Measurements from ENCODE around the gene AMPH.

Gene AMPH

GRCh38 chr7:38630720-38631673 lies at the start of gene AMPH:
Gene AMPH, minus strand, starts transcription at chr7:38631373. Its CDS starts 22 bp downstream, at chr7:38631351.
- no peak for DNase-seq (ENCODE audit: low read depth)

DNA sequence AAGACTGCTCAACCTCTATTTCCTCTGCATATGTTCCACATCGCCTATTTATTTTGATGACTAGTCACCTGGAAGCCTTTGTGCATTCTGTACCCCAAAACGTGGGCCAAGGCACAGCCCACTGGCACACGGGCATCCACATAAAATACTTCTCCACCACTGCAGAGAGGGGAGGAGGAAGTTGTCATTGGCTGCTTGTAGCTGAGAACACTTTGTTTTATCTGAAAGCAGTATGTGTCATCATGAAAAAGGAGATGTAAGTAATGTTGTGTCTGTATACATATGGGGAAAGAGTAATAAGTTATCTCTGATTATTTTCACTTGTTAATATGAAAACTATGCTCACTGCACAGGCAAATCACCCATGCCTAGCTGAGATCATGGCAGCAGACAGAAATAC lies 48.2 kb upstream of the AMPH start:
- DNase-seq (ENCODE audit: low read depth): no peak

DNA sequence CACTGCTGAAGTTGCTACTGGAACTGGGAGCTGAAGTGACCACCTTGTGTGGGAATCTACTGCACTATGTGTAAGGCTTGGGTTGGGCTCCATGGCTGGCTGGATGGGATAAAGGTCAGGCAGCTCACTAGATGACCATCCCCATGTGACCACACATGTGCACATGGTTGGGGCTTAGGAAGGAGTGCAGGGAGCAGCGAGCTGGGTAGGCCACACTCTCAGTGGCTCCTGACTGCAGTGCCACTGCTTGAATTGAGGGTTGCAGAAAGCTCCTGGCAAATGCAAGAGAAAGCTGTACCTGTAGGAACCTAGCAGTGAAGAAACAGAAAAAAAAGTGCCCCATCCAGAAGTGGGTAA lies 47.5 kb upstream of the AMPH start:
- no peak for DNase-seq (ENCODE audit: low read depth)

- no peak for DNase-seq (ENCODE audit: low read depth)
These were observed 47.0 kb upstream of the AMPH start for GRCh38 chr7:38677981-38678697.

DNA sequence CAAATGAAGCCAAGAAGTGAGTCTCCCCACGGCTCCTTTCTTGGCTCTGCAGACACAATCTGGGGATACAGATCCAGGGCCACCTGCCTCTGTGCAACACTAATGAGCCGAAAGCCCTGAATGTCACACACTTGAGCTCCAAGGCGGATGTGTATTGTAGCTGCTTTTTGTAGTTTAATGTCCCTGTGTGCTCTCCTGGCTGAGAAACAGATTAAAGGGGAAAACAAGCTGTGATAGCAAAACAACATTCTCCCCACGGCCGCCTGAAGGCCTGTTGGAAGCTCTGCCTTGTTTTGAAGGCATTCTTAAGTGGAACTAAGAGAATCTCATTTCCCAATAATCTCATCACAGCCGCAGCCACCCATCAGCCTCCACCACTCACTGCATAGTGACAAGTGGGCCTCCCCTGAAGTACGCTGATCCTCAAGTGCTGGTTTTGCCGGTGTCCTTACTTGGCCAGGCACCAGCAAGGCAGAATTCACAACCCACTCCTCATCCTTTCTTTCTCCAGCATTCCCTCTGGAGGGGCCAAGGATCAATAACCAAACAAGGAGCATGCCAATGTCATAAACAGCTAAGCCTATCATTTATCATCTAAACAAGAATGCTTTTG lies 44.4 kb upstream of the AMPH start:
- no peak for DNase-seq (ENCODE audit: low read depth)

GRCh38 chr7:38674513-38674912 lies 43.3 kb upstream of the AMPH start:
- no peak for DNase-seq (ENCODE audit: low read depth)

DNA sequence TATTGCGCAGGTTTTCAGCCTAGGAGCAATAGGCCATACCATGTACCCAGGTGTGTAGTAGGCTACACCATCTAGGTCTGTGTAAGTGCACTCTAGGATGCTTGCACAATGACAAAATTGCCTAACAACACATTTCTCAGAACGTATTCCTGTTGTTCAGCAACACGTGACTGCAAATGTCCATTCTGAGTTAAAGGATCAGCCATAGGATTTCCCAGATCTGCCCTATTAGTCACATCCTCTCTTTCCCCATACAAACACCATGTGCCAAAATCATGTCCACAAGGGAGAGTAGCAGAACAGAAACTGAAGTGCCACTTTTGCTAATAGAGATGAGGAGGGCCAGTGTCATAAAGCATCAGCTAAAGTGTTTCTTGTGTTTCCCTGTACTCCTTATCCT lies 42.6 kb upstream of the AMPH start:
- peak; percentile 74 for DNase-seq (ENCODE audit: low read depth)

- DNase-seq (ENCODE audit: low read depth): no peak
These were observed 41.0 kb upstream of the AMPH start for GRCh38 chr7:38671911-38672905.

DNA sequence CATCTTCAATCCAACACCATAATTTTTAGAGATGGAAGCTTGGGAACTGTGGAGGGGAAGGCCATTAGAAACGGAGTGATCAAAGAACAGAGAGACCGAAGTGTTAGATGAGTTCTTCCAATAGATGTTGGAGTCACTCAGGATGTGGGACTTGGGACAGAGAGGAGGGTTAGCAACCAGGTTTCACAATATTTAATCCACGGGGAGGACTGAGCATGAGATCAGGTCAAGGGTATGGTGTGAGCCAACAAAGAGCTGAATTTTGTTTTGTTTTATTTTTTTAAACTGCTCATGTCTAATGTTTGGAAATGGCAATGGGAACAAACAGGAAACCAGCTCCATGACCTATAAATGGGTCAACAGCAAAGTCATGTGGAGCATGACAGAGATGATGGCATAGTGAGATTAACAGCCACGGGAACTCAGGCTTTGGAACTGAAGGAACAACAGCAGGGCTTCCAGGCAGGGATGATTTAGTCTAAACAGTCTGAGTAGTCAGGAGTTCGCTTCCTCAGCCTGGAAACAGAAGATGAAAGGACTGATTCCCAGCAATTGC lies 38.9 kb upstream of the AMPH start:
- no peak for DNase-seq (ENCODE audit: low read depth)

DNA sequence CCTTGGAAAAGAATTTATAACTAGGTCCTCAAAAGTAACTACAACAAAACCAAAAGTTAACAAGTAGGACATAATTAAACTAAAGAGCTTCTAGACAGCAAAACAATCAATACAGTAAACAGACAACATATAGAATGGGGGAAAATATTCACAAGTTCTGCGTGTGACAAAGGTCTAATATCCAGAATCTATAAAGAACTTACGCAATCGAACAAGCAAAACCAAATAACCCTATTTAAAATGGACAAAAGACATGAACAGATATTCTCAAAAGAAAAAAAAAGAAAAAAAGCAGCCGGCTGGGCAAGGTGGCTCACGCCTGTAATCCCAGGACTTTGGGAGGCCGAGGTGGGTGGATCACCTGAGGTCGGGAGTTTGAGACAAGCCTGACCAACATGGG lies 33.8 kb upstream of the AMPH start:
- no peak for DNase-seq (ENCODE audit: low read depth)

GRCh38 chr7:38660427-38661099 lies 29.4 kb upstream of the AMPH start:
- DNase-seq (ENCODE audit: low read depth): peak; percentile 19

GRCh38 chr7:38659931-38660330 lies 28.8 kb upstream of the AMPH start:
- DNase-seq (ENCODE audit: low read depth): no peak

DNA sequence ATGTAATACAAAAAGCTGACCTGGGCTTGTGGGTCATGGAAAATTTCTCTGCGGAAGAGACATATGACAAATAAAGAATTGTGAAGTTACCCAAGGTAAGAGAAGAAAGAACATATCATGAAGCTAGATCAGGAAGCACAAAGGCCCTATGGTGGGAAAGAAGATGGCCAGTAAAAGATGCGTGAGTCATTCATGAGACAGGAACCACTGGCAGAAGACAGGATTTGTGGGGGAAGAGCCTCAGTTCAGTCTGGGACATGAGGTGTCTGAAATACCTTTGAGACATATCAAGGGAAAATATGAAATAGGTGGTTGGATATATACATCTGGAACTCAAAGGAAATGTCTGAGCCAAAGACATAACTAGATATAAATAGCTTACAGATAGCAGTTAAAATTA lies 27.7 kb upstream of the AMPH start:
- DNase-seq (ENCODE audit: low read depth): no peak

DNA sequence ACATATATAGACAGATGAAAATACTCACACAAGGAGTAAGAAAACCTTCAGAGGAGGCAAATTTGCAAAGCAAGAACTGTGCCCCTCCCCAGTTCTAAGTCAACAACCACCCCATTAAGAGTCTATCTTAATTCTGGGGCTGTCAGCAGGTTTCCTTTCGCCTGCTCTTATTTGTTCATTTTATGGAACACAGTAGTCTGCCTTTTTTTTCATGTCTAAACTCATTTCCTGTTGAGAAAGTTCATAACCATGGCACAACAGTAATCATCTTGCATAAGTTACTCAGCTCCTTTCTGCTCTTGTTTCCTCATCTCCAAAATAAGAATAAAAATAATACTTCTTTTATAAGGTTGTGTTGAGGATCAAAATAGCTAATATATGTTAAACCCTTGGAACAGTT lies 25.8 kb upstream of the AMPH start:
- peak; percentile 7 for DNase-seq (ENCODE audit: low read depth)

- no peak for DNase-seq (ENCODE audit: low read depth)
These were observed 24.9 kb upstream of the AMPH start for GRCh38 chr7:38655833-38656774.

GRCh38 chr7:38637957-38638356 lies 6.8 kb upstream of the AMPH start:
- DNase-seq (ENCODE audit: low read depth): no peak

GRCh38 chr7:38632411-38632810 lies 1.2 kb upstream of the AMPH start:
- DNase-seq (ENCODE audit: low read depth): no peak

DNA sequence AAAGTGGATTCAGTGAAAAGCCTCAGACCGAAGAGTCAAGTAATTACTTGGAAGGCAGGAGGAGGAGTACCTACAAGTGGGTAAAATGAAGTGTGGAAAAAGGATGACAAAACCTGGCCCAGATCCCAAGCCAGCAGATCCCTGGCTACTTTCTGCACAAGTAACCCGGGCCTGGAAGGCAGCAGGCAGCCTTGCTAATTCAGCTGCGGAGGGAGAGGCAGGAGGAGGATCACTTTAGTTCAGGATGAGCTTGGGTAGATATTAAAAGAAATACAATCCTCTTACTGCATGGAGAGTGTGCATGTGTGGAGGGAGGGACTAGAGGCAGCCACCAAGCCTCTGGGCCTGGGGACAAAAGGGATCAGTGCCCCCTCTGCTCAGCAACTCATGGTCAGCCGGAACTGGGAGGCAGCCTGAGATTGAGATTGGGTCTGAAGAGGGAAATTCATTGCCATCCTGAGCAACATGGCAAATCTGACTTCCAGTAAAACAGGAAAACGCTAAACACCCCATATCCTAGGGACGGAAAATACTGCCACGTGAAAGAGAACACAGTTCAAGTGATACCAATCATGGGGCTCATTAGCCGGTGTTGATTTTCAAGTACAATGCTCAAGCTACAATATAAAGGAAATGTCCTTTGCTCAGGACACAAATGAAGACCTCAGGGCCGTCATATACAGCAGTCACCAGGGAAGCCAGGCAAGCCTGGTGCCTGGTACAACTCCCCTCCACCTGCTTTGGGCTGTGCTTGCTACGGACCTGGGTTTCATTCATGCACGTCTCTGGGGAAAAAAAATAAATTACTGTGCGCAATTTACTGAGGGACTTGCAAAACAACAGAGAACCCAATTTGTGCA lies 1.3 kb downstream of the AMPH start:
- DNase-seq (ENCODE audit: low read depth): no peak

Measured in GM04504 (cell line).